GM12892 (cell line): Measurements from ENCODE around the gene ZBTB20.

ENCODE experiments used
- POLR2A ChIP-seq: IDR thresholded peaks from 2 replicates; pipeline ENCODE4 v1.6.1; 2011; ENCODE audit warnings: low read depth, low read length, control low read depth
- POLR2AphosphoS5 ChIP-seq: IDR thresholded peaks from 2 replicates; pipeline ENCODE4 v1.6.1; 2011; ENCODE audit warnings: low read depth, low read length, control low read depth

- no peak for TF ChIP-seq POLR2AphosphoS5
- no peak for TF ChIP-seq POLR2A
Measured at GRCh38 chr3:114445233-114445632, 701.9 kb downstream of the ZBTB20 start.
